Prostate gland (tissue), 2 donors: Measurements from ENCODE around the gene DHODH. TPM values are rescaled to one million over a fixed set of nuclear protein-coding genes. Genes with fewer than 3 reads are reported as not detected.

Experiments used
- DNase-seq: peaks from one replicate; pipeline ENCODE4 v3.0.0-alpha.2; 2019; ENCODE audit warnings: low spot score
- H3K27ac ChIP-seq, 2 donors: fragments of 200-600 bp; sonication (generic); 2 replicates each; pipeline ENCODE4 v1.5.1; 2017 to 2019
- H3K27me3 ChIP-seq: fragments of 200-600 bp; sonication (generic); replicated peaks from 2 replicates; pipeline ENCODE4 v1.5.1; 2019; ENCODE audit not compliant: insufficient read depth
- H3K36me3 ChIP-seq, 2 donors: fragments of 200-600 bp; sonication (generic); 1 replicate in 1 of 2; 2 replicates in 1 of 2; pipeline versions ENCODE4 v1.5.1 to v1.8.1; 2017 to 2019
- H3K4me1 ChIP-seq: fragments of 200-600 bp; sonication (generic); replicated peaks from 2 replicates; pipeline ENCODE4 v1.5.1; 2019
- H3K4me3 ChIP-seq, 2 donors: fragments of 200-600 bp; sonication (generic); 2 replicates each; pipeline ENCODE4 v1.5.1; 2017 to 2019
- H3K9me3 ChIP-seq: fragments of 200-600 bp; sonication (generic); 2 replicates; pipeline ENCODE4 v1.5.1; 2017
- CTCF ChIP-seq, 4 experiments: fragments of 200-600 bp in 2 of 4; fragments of 450-650 bp in 2 of 4; sonication (generic) in 2 of 4; IDR thresholded peaks; 1 replicate in 3 of 4; 2 replicates in 1 of 4; pipeline ENCODE4 v1.5.1; 2016 to 2019; ENCODE audit warnings: antibody characterized with exemption in 4 of 4, mild to moderate bottlenecking in 2 of 4, moderate library complexity in 2 of 4
- POLR2A ChIP-seq: fragments of 450-650 bp; IDR thresholded peaks from one replicate; pipeline ENCODE4 v1.6.1; 2016; ENCODE audit warnings: antibody characterized with exemption, mild to moderate bottlenecking
- POLR2AphosphoS5 ChIP-seq: sonication (generic); formaldehyde crosslinking; IDR thresholded peaks from one replicate; pipeline ENCODE4 v1.6.1; 2017; ENCODE audit warnings: antibody characterized with exemption
- WGBS: methylation state at CpG from one replicate; pipeline ENCODE4 v1.1.5; 2018; 5-methylcytosine and 5-hydroxymethylcytosine counted together
- intact Hi-C: fragments of 100-400 bp; cut with DNase I; formaldehyde crosslinking; loops from one replicate; pipeline ENCODE4 v1.14.2; 2022
- total RNA-seq, 2 donors: library from RNA; depleted of rRNA; stranded (reverse); fragments of >200 nt; gene quantifications; one replicate each; pipeline ENCODE4 v1.1.0, GENCODE V29; 2016

The DHODH gene
- total RNA-seq, 2 donors from 2014 or later, result 4.4 to 7.7 TPM

GRCh38 chr16:72043539-72043938 is 35.0 kb downstream of the DHODH start:
- TF ChIP-seq POLR2A (no peak), CTCF (IDR thresholded peaks at IDR 0.05) (no peak), POLR2AphosphoS5 (no peak)
- Histone ChIP-seq H3K4me3 (no peak overlapping the region), H3K27me3 (no peaks in the 10 kb centered on the region), H3K27ac (no peak overlapping the region), H3K4me1 (no peaks in the 10 kb centered on the region), H3K36me3 (no peaks in the 10 kb centered on the region), H3K9me3 (no peaks in the 10 kb centered on the region)
- intact Hi-C loops, result no loop called here
- WGBS, result 91% methylated on average over 1 of the region's 1 CpG
- DNase-seq, result no peak

GRCh38 chr16:72044296-72044695 is 35.8 kb downstream of the DHODH start:
- H3K36me3 ChIP-seq, result no peaks in the 10 kb centered on the region
- 34% methylated on average over 6 of the region's 6 CpGs for WGBS
- H3K27me3 ChIP-seq, result no peaks in the 10 kb centered on the region
- DNase-seq, result no peak
- H3K9me3 ChIP-seq, result no peaks in the 10 kb centered on the region
- intact Hi-C loops, result no loop called here
- no peak overlapping the region for H3K4me3 ChIP-seq
- TF ChIP-seq POLR2A (no peak), POLR2AphosphoS5 (no peak), CTCF (IDR thresholded peaks at IDR 0.05) (no peak)
- H3K27ac ChIP-seq, result no peak overlapping the region
- no peaks in the 10 kb centered on the region for H3K4me1 ChIP-seq

GRCh38 chr16:72044825-72045359 is 36.3 kb downstream of the DHODH start:
- H3K27me3 ChIP-seq, result no peaks in the 10 kb centered on the region
- no peaks in the 10 kb centered on the region for H3K36me3 ChIP-seq
- H3K9me3 ChIP-seq, result no peaks in the 10 kb centered on the region
- DNase-seq, result no peak
- 67% methylated on average over 2 of the region's 2 CpGs for WGBS
- intact Hi-C loops, result no loop called here
- H3K27ac ChIP-seq, result no peak overlapping the region
- TF ChIP-seq POLR2A (no peak), POLR2AphosphoS5 (no peak), CTCF (IDR thresholded peaks at IDR 0.05) (no peak)
- H3K4me1 ChIP-seq, result no peaks in the 10 kb centered on the region
- no peak overlapping the region for H3K4me3 ChIP-seq

- H3K4me1 ChIP-seq, result no peaks in the 10 kb centered on the region
- no peak overlapping the region for H3K27ac ChIP-seq
- TF ChIP-seq CTCF (IDR thresholded peaks at IDR 0.05), result no peak
- TF ChIP-seq POLR2AphosphoS5, result no peak
- TF ChIP-seq POLR2A, result no peak
- no peaks in the 10 kb centered on the region for H3K27me3 ChIP-seq
- no peak for DNase-seq
- no peaks in the 10 kb centered on the region for H3K9me3 ChIP-seq
- intact Hi-C loops, result no loop called here
- H3K36me3 ChIP-seq, result no peaks in the 10 kb centered on the region
- no peak overlapping the region for H3K4me3 ChIP-seq
Observed at GRCh38 chr16:72049110-72049509, 40.6 kb downstream of the DHODH start.

- Histone ChIP-seq H3K27ac (no peak overlapping the region), H3K9me3 (no peaks in the 10 kb centered on the region), H3K36me3 (no peaks in the 10 kb centered on the region), H3K4me3 (no peak overlapping the region), H3K27me3 (no peaks in the 10 kb centered on the region), H3K4me1 (no peaks in the 10 kb centered on the region)
- TF ChIP-seq POLR2AphosphoS5, result no peak
- TF ChIP-seq CTCF (IDR thresholded peaks at IDR 0.05), result no peak
- no peak for TF ChIP-seq POLR2A
- intact Hi-C loops, result no loop called here
- WGBS, result 87% methylated on average over 4 of the region's 4 CpGs
- no peak for DNase-seq
Observed at GRCh38 chr16:72050769-72051464, 42.4 kb downstream of the DHODH start.
